Caco-2 (cell line): ENCODE results near the gene IL2RA. TPM values are rescaled to one million over a fixed set of nuclear protein-coding genes. Genes with fewer than 3 reads are reported as not detected.

Experiments
- BruUV-seq: library from RNA; stranded (reverse); fragments of 400-500 nt; replicated peaks from 2 replicates; lab custom pipeline; 2021; lab: Mats Ljungman, UMichigan
- CTCF ChIA-PET: fragments of 300-600 bp; sonication (Branson Sonifier 250); formaldehyde crosslinking; loops from one replicate; lab custom pipeline; 2022; ENCODE audit warnings: antibody characterized with exemption; lab: Charles Lee
- POLR2A ChIA-PET: fragments of 300-600 bp; sonication (Branson Sonifier 250); formaldehyde crosslinking; loops from one replicate; lab custom pipeline; 2022; ENCODE audit warnings: antibody characterized with exemption; lab: Charles Lee
- DNase-seq, 2 experiments: peaks; one replicate each; pipeline versions ENCODE4 v3.0.0 to v3.0.0-alpha.2; 2020 to 2022
- H3K27me3 ChIP-seq: replicated peaks from 2 replicates; pipeline ENCODE4 v1.6.0; 2011; ENCODE audit warnings: low read length; ENCODE audit not compliant: control insufficient read depth, insufficient read depth
- H3K36me3 ChIP-seq: 2 replicates; pipeline ENCODE4 v1.5.1; 2011; ENCODE audit warnings: low read length; ENCODE audit not compliant: control insufficient read depth, insufficient read depth
- H3K4me1 ChIP-seq: fragments of 250-450 bp; sonication (Bioruptor Pico); 2 replicates; pipeline ENCODE4 v1.5.1; 2020; ENCODE audit warnings: mild to moderate bottlenecking
- H3K4me3 ChIP-seq: 2 replicates; pipeline ENCODE4 v1.5.1; 2011; ENCODE audit warnings: low read depth, mild to moderate bottlenecking, control low read depth, low read length
- H3K9me3 ChIP-seq: fragments of 250-450 bp; sonication (Bioruptor Pico); 2 replicates; pipeline ENCODE4 v1.5.1; 2020; ENCODE audit warnings: mild to moderate bottlenecking, moderate library complexity
- H3K27ac Mint-ChIP-seq: one replicate; pipeline ENCODE4 v1.8.0; 2022; ENCODE audit warnings: mixed read lengths; ENCODE audit not compliant: unreplicated experiment
- H3K27me3 Mint-ChIP-seq: one replicate; pipeline ENCODE4 v1.8.0; 2022; ENCODE audit warnings: mixed read lengths; ENCODE audit not compliant: insufficient read depth, unreplicated experiment
- H3K36me3 Mint-ChIP-seq: one replicate; pipeline ENCODE4 v1.8.0; 2022; ENCODE audit warnings: mild to moderate bottlenecking, mixed read lengths; ENCODE audit not compliant: insufficient read depth, unreplicated experiment
- H3K4me1 Mint-ChIP-seq: one replicate; pipeline ENCODE4 v1.8.0; 2022; ENCODE audit warnings: low read depth, mixed read lengths; ENCODE audit not compliant: unreplicated experiment
- H3K4me3 Mint-ChIP-seq: one replicate; pipeline ENCODE4 v1.8.0; 2022; ENCODE audit warnings: mild to moderate bottlenecking, moderate library complexity, mixed read lengths; ENCODE audit not compliant: unreplicated experiment
- H3K9me3 Mint-ChIP-seq: one replicate; pipeline ENCODE4 v1.8.0; 2022; ENCODE audit warnings: mixed read lengths; ENCODE audit not compliant: unreplicated experiment
- CTCF ChIP-seq, 2 experiments: fragments of 200-600 bp in 1 of 2; IDR thresholded peaks; 1 replicate in 1 of 2; 2 replicates in 1 of 2; pipeline versions ENCODE4 v1.5.1 to v1.8.0; 2011 to 2022; ENCODE audit warnings: antibody characterized with exemption in 1 of 2, control low read depth in 1 of 2, inconsistent platforms in 1 of 2, low read depth in 1 of 2, low read length in 1 of 2, mild to moderate bottlenecking in 1 of 2, moderate library complexity in 1 of 2; ENCODE audit not compliant: insufficient read depth in 1 of 2, severe bottlenecking in 1 of 2, unreplicated experiment in 1 of 2
- intact Hi-C: fragments of 100-400 bp; cut with micrococcal nuclease; formaldehyde crosslinking; loops from one replicate; pipeline ENCODE4 v1.10.0; 2022; ENCODE audit not compliant: unreplicated experiment
- total RNA-seq: library from RNA; stranded (reverse); gene quantifications from 2 replicates; pipeline ENCODE4 v1.2.3, GENCODE V29; 2022

IL2RA gene
- total RNA-seq, 1 experiment from 2014 or later, result not detected

DNA sequence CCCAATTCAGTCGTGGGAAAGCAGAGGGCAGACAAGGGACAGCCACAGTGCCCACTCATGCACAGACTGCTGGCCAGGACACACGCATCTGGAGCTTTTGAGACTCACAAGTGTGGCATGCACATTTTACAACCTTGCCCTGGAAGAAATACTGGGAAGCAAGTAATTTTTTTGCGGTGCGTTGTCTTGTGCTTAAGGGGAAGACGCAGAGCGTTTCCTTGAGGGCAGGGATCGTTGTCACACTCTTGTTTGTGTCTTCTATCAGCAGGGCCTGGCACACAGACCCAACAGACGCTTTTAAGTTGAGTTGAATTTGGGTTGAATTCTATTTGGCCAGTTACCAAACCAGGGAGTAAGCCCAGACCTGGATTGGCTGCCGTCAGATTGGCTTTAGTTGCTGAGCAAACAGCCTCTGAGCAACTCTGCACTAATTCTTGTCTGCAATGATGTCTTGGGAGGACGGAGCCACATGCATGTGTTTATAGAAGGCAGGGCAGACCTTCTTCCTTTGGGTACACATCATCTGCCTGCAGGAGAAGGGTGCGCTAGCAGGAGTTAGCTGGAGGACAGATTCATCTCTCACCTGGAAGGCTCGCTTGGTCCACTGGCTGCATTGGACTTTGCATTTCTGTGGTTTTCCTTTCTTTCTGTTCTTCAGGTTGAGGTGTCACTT is 38.4 kb downstream of the IL2RA start:
- BruUV-seq, result no TSS peak
- DNase-seq, result no peak
- intact Hi-C loops, result no loop called here
- H3K27me3 Mint-ChIP-seq, result peaks cover 17% of the 10 kb centered on the region
- Histone ChIP-seq H3K27me3 (no peaks in the 10 kb centered on the region), H3K36me3 (no peaks in the 10 kb centered on the region), H3K4me3 (no peak overlapping the region), H3K9me3 (no peaks in the 10 kb centered on the region), H3K4me1 (no peaks in the 10 kb centered on the region)
- POLR2A ChIA-PET, result no interaction called here
- H3K36me3 Mint-ChIP-seq, result no peaks in the 10 kb centered on the region
- H3K4me3 Mint-ChIP-seq, result no peak overlapping the region
- no peak overlapping the region for H3K27ac Mint-ChIP-seq
- H3K9me3 Mint-ChIP-seq, result peaks cover 7% of the 10 kb centered on the region
- CTCF ChIA-PET, result no interaction called here
- H3K4me1 Mint-ChIP-seq, result no peaks in the 10 kb centered on the region
- no peak for TF ChIP-seq CTCF (IDR thresholded peaks at IDR 0.05; ENCODE audit: insufficient read depth in 1 of 2, low read depth in 1 of 2, low read length in 1 of 2, severe bottlenecking in 1 of 2, unreplicated experiment in 1 of 2)

GRCh38 chr10:6022660-6023059 is 39.5 kb downstream of the IL2RA start:
- intact Hi-C loops, result no loop called here
- no peak for DNase-seq
- Histone ChIP-seq H3K4me1 (no peaks in the 10 kb centered on the region), H3K27me3 (no peaks in the 10 kb centered on the region; the same call in 1 of the 2 replicates), H3K9me3 (no peaks in the 10 kb centered on the region), H3K36me3 (no peaks in the 10 kb centered on the region), H3K4me3 (no peak overlapping the region)
- no peak for TF ChIP-seq CTCF (IDR thresholded peaks at IDR 0.05; ENCODE audit: insufficient read depth in 1 of 2, low read depth in 1 of 2, low read length in 1 of 2, severe bottlenecking in 1 of 2, unreplicated experiment in 1 of 2)
- Mint-ChIP-seq H3K4me1 (no peaks in the 10 kb centered on the region), H3K4me3 (no peak overlapping the region), H3K27me3 (peaks cover 10% of the 10 kb centered on the region), H3K9me3 (peaks cover 11% of the 10 kb centered on the region), H3K27ac (no peak overlapping the region), H3K36me3 (no peaks in the 10 kb centered on the region)
- CTCF ChIA-PET, result no interaction called here
- BruUV-seq, result no TSS peak
- POLR2A ChIA-PET, result no interaction called here

GRCh38 chr10:6020826-6021225 is 41.3 kb downstream of the IL2RA start:
- TF ChIP-seq CTCF (IDR thresholded peaks at IDR 0.05; ENCODE audit: insufficient read depth in 1 of 2, low read depth in 1 of 2, low read length in 1 of 2, severe bottlenecking in 1 of 2, unreplicated experiment in 1 of 2), result no peak

More at GRCh38 chr10:6020826-6021225, 41.3 kb downstream of the IL2RA start:
- DNase-seq, result no peak
- Mint-ChIP-seq H3K27me3 (peaks cover 9% of the 10 kb centered on the region), H3K36me3 (no peaks in the 10 kb centered on the region), H3K4me3 (no peak overlapping the region), H3K27ac (no peak overlapping the region), H3K9me3 (peaks cover 11% of the 10 kb centered on the region), H3K4me1 (no peaks in the 10 kb centered on the region)
- POLR2A ChIA-PET, result no interaction called here
- no peak overlapping the region for H3K4me3 ChIP-seq
- BruUV-seq, result no TSS peak
- CTCF ChIA-PET, result no interaction called here
- H3K27me3 ChIP-seq, result no peaks in the 10 kb centered on the region; the same call in 1 of the 2 replicates
- no peaks in the 10 kb centered on the region for H3K36me3 ChIP-seq
- intact Hi-C loops, result no loop called here
- H3K4me1 ChIP-seq, result no peaks in the 10 kb centered on the region
- no peaks in the 10 kb centered on the region for H3K9me3 ChIP-seq
